OCI-LY7 (cell line): ENCODE measurements around the gene CALM3. TPM values are rescaled to one million over a fixed set of nuclear protein-coding genes. Genes with fewer than 3 reads are reported as not detected.

ENCODE experiments used
- BruUV-seq: library from RNA; stranded (reverse); fragments of 400-500 nt; replicated peaks from 2 replicates; lab custom pipeline; 2021; lab: Mats Ljungman, UMichigan
- CTCF ChIA-PET: fragments of 300-600 bp; sonication (Branson Sonifier 250); formaldehyde crosslinking; loops from one replicate; lab custom pipeline; 2022; ENCODE audit warnings: antibody characterized with exemption; ENCODE audit not compliant: unreplicated experiment; lab: Charles Lee
- POLR2A ChIA-PET: fragments of 300-600 bp; sonication (Branson Sonifier 250); formaldehyde crosslinking; loops from one replicate; lab custom pipeline; 2022; ENCODE audit warnings: antibody characterized with exemption; lab: Charles Lee
- DNase-seq: peaks from one replicate; pipeline ENCODE4 v3.0.0-alpha.2; 2015; ENCODE audit warnings: low spot score
- H2AFZ ChIP-seq: fragments of 200-600 bp; sonication (generic), shearing (Covaris generic); 2 replicates; pipeline ENCODE4 v1.6.1; 2014; ENCODE audit warnings: mild to moderate bottlenecking, antibody characterized with exemption, low read length, moderate library complexity
- H3K27ac ChIP-seq: fragments of 200-600 bp; sonication (generic); 2 replicates; pipeline ENCODE4 v1.5.1; 2014; ENCODE audit warnings: mixed run types, low read depth, mild to moderate bottlenecking, moderate library complexity, low read length, inconsistent platforms; ENCODE audit not compliant: poor library complexity, severe bottlenecking
- H3K36me3 ChIP-seq: fragments of 200-600 bp; sonication (generic); 2 replicates; pipeline ENCODE4 v1.6.1; 2014; ENCODE audit warnings: mild to moderate bottlenecking, antibody characterized with exemption, low read length, moderate library complexity, mixed read lengths; ENCODE audit not compliant: insufficient read depth
- H3K4me1 ChIP-seq: fragments of 200-600 bp; sonication (generic); 2 replicates; pipeline ENCODE4 v1.5.1; 2014; ENCODE audit warnings: mild to moderate bottlenecking, low read length; ENCODE audit not compliant: insufficient read depth, poor library complexity, severe bottlenecking
- H3K4me2 ChIP-seq: fragments of 200-600 bp; sonication (generic); 2 replicates; pipeline ENCODE4 v1.6.1; 2014; ENCODE audit warnings: mild to moderate bottlenecking, low read length
- H3K4me3 ChIP-seq: fragments of 200-600 bp; sonication (generic); 2 replicates; pipeline ENCODE4 v1.5.1; 2014; ENCODE audit warnings: mild to moderate bottlenecking, low read depth, low read length; ENCODE audit not compliant: poor library complexity, severe bottlenecking
- H3K79me2 ChIP-seq: fragments of 200-600 bp; sonication (generic); 2 replicates; pipeline ENCODE4 v1.6.1; 2016; ENCODE audit warnings: low read depth, mild to moderate bottlenecking, low read length, moderate library complexity, mixed read lengths; ENCODE audit not compliant: insufficient read depth
- H3K9me2 ChIP-seq: fragments of 200-600 bp; sonication (generic); 2 replicates; pipeline ENCODE4 v1.6.1; 2016; ENCODE audit warnings: mild to moderate bottlenecking, low read length, mixed read lengths; ENCODE audit not compliant: insufficient read depth
- H3K9me3 ChIP-seq: fragments of 200-600 bp; sonication (generic); 2 replicates; pipeline ENCODE4 v1.6.1; 2014; ENCODE audit warnings: mild to moderate bottlenecking, mixed run types, low read length, mixed read lengths
- H4K20me1 ChIP-seq: fragments of 200-600 bp; sonication (generic); 2 replicates; pipeline ENCODE4 v1.6.1; 2014; ENCODE audit warnings: mild to moderate bottlenecking, antibody characterized with exemption, low read length, moderate library complexity, mixed read lengths; ENCODE audit not compliant: insufficient read depth
- EZH2phosphoT487 ChIP-seq: fragments of 200-600 bp; sonication (generic); IDR thresholded peaks from 2 replicates; pipeline ENCODE4 v1.6.1; 2018; ENCODE audit warnings: low read depth, borderline replicate concordance, mild to moderate bottlenecking, mixed run types, antibody characterized with exemption, low read length, moderate library complexity, mixed read lengths
- intact Hi-C: fragments of 100-400 bp; cut with micrococcal nuclease; formaldehyde crosslinking; loops from one replicate; pipeline ENCODE4 v1.10.0; 2022; ENCODE audit not compliant: unreplicated experiment
- total RNA-seq, 2 experiments: library from RNA; depleted of rRNA in 1 of 2; stranded (reverse); fragments of >200 nt in 1 of 2; shearing (Covaris generic) in 1 of 2; gene quantifications; 2 replicates each; pipeline ENCODE4 v1.2.3, GENCODE V29; 2014 to 2022
- TF ChIP-seq, protein P1 (sequence below): fragments of 200-600 bp; sonication (generic); conservative IDR thresholded peaks from 2 replicates; pipeline ENCODE4 v1.5.1; 2014; ENCODE audit warnings: mild to moderate bottlenecking, antibody characterized with exemption, low read length, moderate library complexity, mixed read lengths

The CALM3 gene
- total RNA-seq, 2 experiments from 2014 or later, result 175 to 198 TPM

DNA sequence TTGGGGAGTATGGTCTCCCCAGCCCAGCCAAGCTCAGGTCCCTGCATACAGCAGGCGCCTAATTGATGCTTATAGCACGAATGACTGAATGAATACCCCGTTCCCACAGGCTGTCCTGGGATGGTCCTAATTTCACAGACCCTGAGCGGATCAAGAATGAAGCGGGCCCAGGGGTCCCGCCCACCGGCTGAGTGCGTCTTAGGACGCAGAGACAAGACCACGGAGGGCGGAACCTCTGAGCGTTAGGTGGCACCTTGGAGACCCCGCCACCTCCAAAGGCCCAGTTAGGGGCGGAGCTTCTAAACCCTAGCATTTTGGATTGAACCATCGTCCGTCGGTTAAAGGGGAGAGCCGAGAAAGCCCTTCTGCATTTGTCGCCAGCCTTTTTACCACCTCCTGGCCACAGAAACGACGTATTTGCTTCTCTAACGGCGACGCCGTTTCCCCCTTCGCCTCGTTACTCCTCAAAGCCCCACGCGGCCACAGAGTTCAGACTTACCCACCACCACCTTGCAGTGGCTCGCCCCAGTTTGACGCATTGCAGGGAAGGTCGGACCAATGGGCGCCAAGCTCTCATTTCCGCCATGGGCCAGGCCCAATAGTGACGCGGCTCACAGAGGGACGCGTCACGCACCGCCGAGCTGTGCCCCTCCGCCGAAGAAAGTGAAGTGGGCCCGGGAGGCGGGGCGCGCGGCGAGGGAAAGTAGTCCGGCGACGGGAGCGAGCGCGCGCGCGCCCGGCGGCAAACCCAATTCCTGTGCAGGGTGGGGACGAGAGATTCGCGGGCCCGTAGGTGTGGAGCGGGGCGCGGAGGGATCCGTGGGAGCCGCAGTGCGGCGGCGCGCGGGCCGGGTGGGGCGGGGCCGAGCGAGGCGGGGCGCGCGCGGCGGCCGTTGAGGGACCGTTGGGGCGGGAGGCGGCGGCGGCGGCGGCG, 479 bp upstream of the CALM3 start:
- H3K4me3 ChIP-seq, result peak overlapping the region; percentile 96
- H3K4me2 ChIP-seq, result peak overlapping the region; percentile 53
- H3K36me3 ChIP-seq, result peaks cover 6% of the 10 kb centered on the region
- peaks cover 24% of the 10 kb centered on the region for H3K9me3 ChIP-seq
- POLR2A ChIA-PET, result interaction anchor here (0.5 to 2.9 kb wide), 3 partner anchors 12 to 306 kb away, joined by 3 to 16 read pairs (median 5); no protein-coding TSS in a partner anchor
- H3K79me2 ChIP-seq, result peaks cover 40% of the 10 kb centered on the region
- H3K9me2 ChIP-seq, result no peaks in the 10 kb centered on the region
- TF ChIP-seq EZH2phosphoT487, result no peak
- TF ChIP-seq, protein P1, sequence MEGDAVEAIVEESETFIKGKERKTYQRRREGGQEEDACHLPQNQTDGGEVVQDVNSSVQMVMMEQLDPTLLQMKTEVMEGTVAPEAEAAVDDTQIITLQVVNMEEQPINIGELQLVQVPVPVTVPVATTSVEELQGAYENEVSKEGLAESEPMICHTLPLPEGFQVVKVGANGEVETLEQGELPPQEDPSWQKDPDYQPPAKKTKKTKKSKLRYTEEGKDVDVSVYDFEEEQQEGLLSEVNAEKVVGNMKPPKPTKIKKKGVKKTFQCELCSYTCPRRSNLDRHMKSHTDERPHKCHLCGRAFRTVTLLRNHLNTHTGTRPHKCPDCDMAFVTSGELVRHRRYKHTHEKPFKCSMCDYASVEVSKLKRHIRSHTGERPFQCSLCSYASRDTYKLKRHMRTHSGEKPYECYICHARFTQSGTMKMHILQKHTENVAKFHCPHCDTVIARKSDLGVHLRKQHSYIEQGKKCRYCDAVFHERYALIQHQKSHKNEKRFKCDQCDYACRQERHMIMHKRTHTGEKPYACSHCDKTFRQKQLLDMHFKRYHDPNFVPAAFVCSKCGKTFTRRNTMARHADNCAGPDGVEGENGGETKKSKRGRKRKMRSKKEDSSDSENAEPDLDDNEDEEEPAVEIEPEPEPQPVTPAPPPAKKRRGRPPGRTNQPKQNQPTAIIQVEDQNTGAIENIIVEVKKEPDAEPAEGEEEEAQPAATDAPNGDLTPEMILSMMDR, result no peak
- peak overlapping the region; percentile 80 for H3K27ac ChIP-seq
- peaks cover 13% of the 10 kb centered on the region for H4K20me1 ChIP-seq
- peak overlapping the region; percentile 74 for H2AFZ ChIP-seq
- CTCF ChIA-PET, result no interaction called here
- intact Hi-C loops, result no loop called here
- BruUV-seq, result no TSS peak
- peak; percentile 99 for DNase-seq
- peaks cover 31% of the 10 kb centered on the region for H3K4me1 ChIP-seq

GRCh38 chr19:46602392-46603194, 1.5 kb downstream of the CALM3 start:
- Histone ChIP-seq H3K4me3 (peak overlapping the region; percentile 96), H3K9me2 (no peaks in the 10 kb centered on the region), H3K4me2 (peak overlapping the region; percentile 84), H3K4me1 (peaks cover 31% of the 10 kb centered on the region), H4K20me1 (peaks cover 17% of the 10 kb centered on the region), H3K79me2 (peaks cover 40% of the 10 kb centered on the region), H3K36me3 (peaks cover 25% of the 10 kb centered on the region), H2AFZ (no peak overlapping the region), H3K9me3 (peaks cover 24% of the 10 kb centered on the region), H3K27ac (peak overlapping the region; percentile 80)
- POLR2A ChIA-PET, result interaction anchor here (2.9 kb wide), 1 partner anchor 10 kb away, joined by 16 read pairs; no protein-coding TSS in a partner anchor
- intact Hi-C loops, result no loop called here
- no peak for DNase-seq
- BruUV-seq, result no TSS peak
- CTCF ChIA-PET, result interaction anchor here (1.1 kb wide), 1 partner anchor 9 kb away, joined by 4 read pairs; no protein-coding TSS in a partner anchor
- TF ChIP-seq, protein P1, result no peak
- TF ChIP-seq EZH2phosphoT487, result no peak
